ENCODE measurements around the gene GRID1.

Gene GRID1

GRCh38 chr10:86292462-86293395, 73.9 kb downstream of the GRID1 start:
- DNase-seq (ENCODE audit: low spot score), result no peak

GRCh38 chr10:86291616-86292340, 74.8 kb downstream of the GRID1 start:
- DNase-seq (ENCODE audit: low spot score), result no peak

- no peak for DNase-seq (ENCODE audit: low spot score)
These were observed 75.5 kb downstream of the GRID1 start for GRCh38 chr10:86290933-86291615.

- no peak for DNase-seq (ENCODE audit: low spot score)
These were observed 77.1 kb downstream of the GRID1 start for GRCh38 chr10:86289577-86289868.

GRCh38 chr10:86288695-86289576, 77.7 kb downstream of the GRID1 start:
- no peak for DNase-seq (ENCODE audit: low spot score)

GRCh38 chr10:86287966-86288579, 78.5 kb downstream of the GRID1 start:
- no peak for DNase-seq (ENCODE audit: low spot score)

GRCh38 chr10:86287110-86287793, 79.3 kb downstream of the GRID1 start:
- no peak for DNase-seq (ENCODE audit: low spot score)

GRCh38 chr10:86286236-86287109, 80.1 kb downstream of the GRID1 start:
- no peak for DNase-seq (ENCODE audit: low spot score)

GRCh38 chr10:86285136-86285790, 81.3 kb downstream of the GRID1 start:
- DNase-seq (ENCODE audit: low spot score), result no peak

GRCh38 chr10:86284355-86285105, 82.1 kb downstream of the GRID1 start:
- DNase-seq (ENCODE audit: low spot score), result no peak

- DNase-seq (ENCODE audit: low spot score), result no peak
These were observed 82.9 kb downstream of the GRID1 start for GRCh38 chr10:86283466-86284287.

GRCh38 chr10:86282664-86283465, 83.7 kb downstream of the GRID1 start:
- DNase-seq (ENCODE audit: low spot score), result no peak

GRCh38 chr10:86281396-86281795, 85.2 kb downstream of the GRID1 start:
- no peak for DNase-seq (ENCODE audit: low spot score)

- DNase-seq (ENCODE audit: low spot score), result no peak
These were observed 97.3 kb downstream of the GRID1 start for GRCh38 chr10:86269332-86269731.

GRCh38 chr10:86267286-86268195, 99.1 kb downstream of the GRID1 start:
- DNase-seq (ENCODE audit: low spot score), result no peak

Measured in AG20443 (cell line).